K562 (cell line): ENCODE data around the gene MAP1LC3A. TPM values are rescaled to one million over a fixed set of nuclear protein-coding genes. Genes with fewer than 3 reads are reported as not detected.

Source experiments
- FOXK2 ChIP-seq, 2 experiments: fragments of 450-650 bp; IDR thresholded peaks in 1 of 2; conservative IDR thresholded peaks in 1 of 2; 2 replicates each; pipeline ENCODE4 v1.6.1; 2016; ENCODE audit warnings: low read depth in 2 of 2, mild to moderate bottlenecking in 1 of 2
- HIVEP1 ChIP-seq: fragments of 250-450 bp; sonication (Bioruptor Pico); IDR thresholded peaks from 2 replicates; pipeline ENCODE4 v1.4.0; 2020; ENCODE audit warnings: mild to moderate bottlenecking
- LCOR ChIP-seq: sonication (generic); formaldehyde crosslinking; IDR thresholded peaks from 2 replicates; pipeline ENCODE4 v1.8.0; 2022; ENCODE audit warnings: mild to moderate bottlenecking, missing genetic modification reagents
- MED1 ChIP-seq: sonication (generic); formaldehyde crosslinking; IDR thresholded peaks from 2 replicates; pipeline ENCODE4 v1.8.1; 2023; ENCODE audit warnings: missing genetic modification reagents, borderline replicate concordance
- MEIS2 ChIP-seq: fragments of 450-650 bp; IDR thresholded peaks from 2 replicates; pipeline ENCODE4 v1.6.1; 2014; ENCODE audit warnings: mild to moderate bottlenecking; ENCODE audit not compliant: partially characterized antibody
- NFXL1 ChIP-seq: fragments of 450-650 bp; formaldehyde crosslinking; IDR thresholded peaks from 2 replicates; pipeline ENCODE4 v1.4.0; 2021; ENCODE audit warnings: mild to moderate bottlenecking
- NR2C2 ChIP-seq, 2 experiments: fragments of 200-800 bp in 1 of 2; sonication (Bioruptor generic) in 1 of 2; sonication (generic) in 1 of 2; formaldehyde crosslinking in 1 of 2; IDR thresholded peaks; 2 replicates each; pipeline versions ENCODE4 v1.6.1 to v1.8.0; 2016 to 2022; ENCODE audit warnings: mild to moderate bottlenecking in 1 of 2, missing compliant biosample characterization in 1 of 2, missing genetic modification characterization in 1 of 2, missing genetic modification reagents in 1 of 2
- PTBP1 ChIP-seq: fragments of 200-400 bp; formaldehyde crosslinking; IDR thresholded peaks from 2 replicates; pipeline ENCODE4 v1.6.1; 2017; ENCODE audit warnings: low read depth, low read length
- RBFOX2 ChIP-seq: fragments of 200-400 bp; formaldehyde crosslinking; IDR thresholded peaks from 2 replicates; pipeline ENCODE4 v1.6.1; 2017; ENCODE audit warnings: low read depth, mild to moderate bottlenecking, low read length, moderate library complexity
- SMAD4 ChIP-seq: fragments of 250-450 bp; sonication (Bioruptor Pico); conservative IDR thresholded peaks from 2 replicates; pipeline ENCODE4 v1.8.0; 2021; ENCODE audit warnings: inconsistent platforms, mild to moderate bottlenecking, moderate library complexity
- SOX6 ChIP-seq: fragments of 450-650 bp; IDR thresholded peaks from 2 replicates; pipeline ENCODE4 v1.6.1; 2014; ENCODE audit warnings: mild to moderate bottlenecking
- ZBTB7A ChIP-seq: IDR thresholded peaks from 2 replicates; pipeline ENCODE4 v1.6.1; 2011; ENCODE audit warnings: low read depth, mild to moderate bottlenecking, low read length, moderate library complexity, borderline replicate concordance; ENCODE audit not compliant: control insufficient read depth
- ZNF436 ChIP-seq: fragments of 250-450, 450-650 bp; sonication (Bioruptor Pico); formaldehyde crosslinking; IDR thresholded peaks from 2 replicates; pipeline ENCODE4 v1.7.0; 2020; ENCODE audit warnings: mild to moderate bottlenecking
- polyA plus RNA-seq, 8 experiments: library from polyadenylated mRNA; depleted of rRNA in 4 of 8; stranded (reverse) in 5 of 8; unstranded in 3 of 8; fragments of >200 nt; fragmentation: Nextera tagmentation in 2 of 8; fragmentation: Illumina TruSeq in 1 of 8; extraction: Ambion mirVana in 2 of 8; extraction: Trizol in 1 of 8; gene quantifications; 2 replicates each; pipeline versions ENCODE4 v1.2.1 to v1.2.3, GENCODE V29; 2011 to 2014; ENCODE audit warnings: inconsistent platforms in 1 of 8, missing spikeins in 1 of 8
- total RNA-seq, 7 experiments: library from RNA; depleted of rRNA in 6 of 7; stranded (reverse); fragments of >200 nt in 6 of 7; fragmentation: Illumina TruSeq in 2 of 7; extraction: Trizol in 2 of 7; gene quantifications; 2 replicates each; pipeline versions ENCODE4 v1.2.1 to v1.2.3, GENCODE V29; 2011 to 2021; ENCODE audit warnings: low replicate concordance in 1 of 7
- TF ChIP-seq, protein P1 (sequence below): fragments of 250-450 bp; sonication (Bioruptor Pico); IDR thresholded peaks from 2 replicates; pipeline ENCODE4 v1.5.0; 2021; ENCODE audit warnings: mild to moderate bottlenecking, borderline replicate concordance
- TF ChIP-seq, protein P2 (sequence below): sonication (generic); formaldehyde crosslinking; IDR thresholded peaks from 2 replicates; pipeline ENCODE4 v1.8.1; 2023; ENCODE audit warnings: mild to moderate bottlenecking, missing genetic modification reagents
- TF ChIP-seq, protein P3 (sequence below): fragments of 250-450 bp; sonication (Bioruptor Pico); IDR thresholded peaks from 2 replicates; pipeline ENCODE4 v1.8.0; 2021; ENCODE audit warnings: borderline replicate concordance, mild to moderate bottlenecking, moderate library complexity; ENCODE audit not compliant: poor library complexity, severe bottlenecking
- TF ChIP-seq, protein P4 (sequence below): sonication (generic); formaldehyde crosslinking; IDR thresholded peaks from 2 replicates; pipeline ENCODE4 v1.9.0; 2022; ENCODE audit warnings: mild to moderate bottlenecking, missing genetic modification reagents
- TF ChIP-seq, protein P5 (sequence below), 2 experiments: fragments of 450-650 bp in 1 of 2; sonication (generic) in 1 of 2; formaldehyde crosslinking in 1 of 2; IDR thresholded peaks in 1 of 2; conservative IDR thresholded peaks in 1 of 2; 2 replicates each; pipeline versions ENCODE4 v1.6.1 to v1.8.1; 2016 to 2023; ENCODE audit warnings: mild to moderate bottlenecking in 2 of 2, moderate library complexity in 2 of 2, inconsistent platforms in 1 of 2, missing genetic modification reagents in 1 of 2

Gene MAP1LC3A
- total and polyA plus RNA-seq, 9 of the 15 experiments (the other 6 are each of a cell fraction or from before 2014, with no cell fraction given) = 0.27 to 0.38 TPM; not detected in 7

DNA sequence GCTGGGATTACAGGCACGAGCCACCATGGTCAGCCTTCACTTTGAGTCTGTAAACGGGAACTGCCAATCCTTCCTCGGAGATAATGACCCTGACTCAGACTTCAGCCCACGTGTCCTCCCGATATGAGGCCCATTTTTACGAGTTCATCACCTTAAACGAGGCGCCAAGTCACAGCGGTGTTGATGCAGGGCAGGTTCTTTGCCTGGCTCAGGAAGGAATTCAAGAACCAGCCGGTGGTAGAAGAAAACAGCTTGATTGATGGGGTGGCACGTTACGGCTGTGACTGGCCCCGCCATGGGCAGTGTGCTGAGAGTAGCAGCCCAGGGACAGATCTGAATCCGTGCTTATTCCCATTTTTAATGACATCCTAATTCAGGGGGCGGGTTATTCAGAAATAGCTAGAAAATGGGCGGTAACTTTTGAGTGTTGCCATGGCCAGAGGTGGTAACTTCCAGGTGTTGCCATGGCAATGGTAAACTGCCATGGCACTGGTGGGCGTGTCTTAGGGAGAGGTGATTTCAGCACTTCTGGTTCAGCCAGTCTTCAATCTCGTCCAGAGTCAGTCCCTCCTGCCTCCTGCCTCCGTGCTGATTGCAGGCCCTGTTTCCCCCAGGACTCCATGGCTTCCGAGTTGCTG, 9.1 kb upstream of the MAP1LC3A start (continued):
- TF ChIP-seq, protein P1, sequence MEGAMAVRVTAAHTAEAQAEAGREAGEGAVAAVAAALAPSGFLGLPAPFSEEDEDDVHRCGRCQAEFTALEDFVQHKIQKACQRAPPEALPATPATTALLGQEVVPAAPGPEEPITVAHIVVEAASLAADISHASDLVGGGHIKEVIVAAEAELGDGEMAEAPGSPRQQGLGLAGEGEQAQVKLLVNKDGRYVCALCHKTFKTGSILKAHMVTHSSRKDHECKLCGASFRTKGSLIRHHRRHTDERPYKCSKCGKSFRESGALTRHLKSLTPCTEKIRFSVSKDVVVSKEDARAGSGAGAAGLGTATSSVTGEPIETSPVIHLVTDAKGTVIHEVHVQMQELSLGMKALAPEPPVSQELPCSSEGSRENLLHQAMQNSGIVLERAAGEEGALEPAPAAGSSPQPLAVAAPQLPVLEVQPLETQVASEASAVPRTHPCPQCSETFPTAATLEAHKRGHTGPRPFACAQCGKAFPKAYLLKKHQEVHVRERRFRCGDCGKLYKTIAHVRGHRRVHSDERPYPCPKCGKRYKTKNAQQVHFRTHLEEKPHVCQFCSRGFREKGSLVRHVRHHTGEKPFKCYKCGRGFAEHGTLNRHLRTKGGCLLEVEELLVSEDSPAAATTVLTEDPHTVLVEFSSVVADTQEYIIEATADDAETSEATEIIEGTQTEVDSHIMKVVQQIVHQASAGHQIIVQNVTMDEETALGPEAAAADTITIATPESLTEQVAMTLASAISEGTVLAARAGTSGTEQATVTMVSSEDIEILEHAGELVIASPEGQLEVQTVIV (CRISPR knock-in tag) = no peak
- TF ChIP-seq RBFOX2 (no peak), MEIS2 (peak; percentile 17), PTBP1 (no peak), NR2C2 (CRISPR knock-in tag; IDR thresholded peaks at IDR 0.05) (no peak), NR2C2 (tag; IDR thresholded peaks at IDR 0.05) (peak; percentile 33; the same call in 1 of the 2 replicates), LCOR (0 out of 2 replicates have a peak, but pooled peaks have one; percentile 36), MED1 (CRISPR knock-in tag) (no peak), HIVEP1 (CRISPR knock-in tag) (no peak), ZBTB7A (no peak), ZNF436 (no peak), FOXK2 (conservative IDR thresholded peaks at IDR 0.05 in 1 of 2, IDR thresholded peaks at IDR 0.05 in 1 of 2; ENCODE audit: low read depth in 2 of 2) (peak in 1 of 2 experiments; percentile 30; a peak in 1 of 4 replicates), SMAD4 (CRISPR knock-in tag) (no peak; the same call in 1 of the 2 replicates), NFXL1 (CRISPR knock-in tag) (no peak), SOX6 (0 out of 2 replicates have a peak, but pooled peaks have one; percentile 24)
- TF ChIP-seq, protein P2, sequence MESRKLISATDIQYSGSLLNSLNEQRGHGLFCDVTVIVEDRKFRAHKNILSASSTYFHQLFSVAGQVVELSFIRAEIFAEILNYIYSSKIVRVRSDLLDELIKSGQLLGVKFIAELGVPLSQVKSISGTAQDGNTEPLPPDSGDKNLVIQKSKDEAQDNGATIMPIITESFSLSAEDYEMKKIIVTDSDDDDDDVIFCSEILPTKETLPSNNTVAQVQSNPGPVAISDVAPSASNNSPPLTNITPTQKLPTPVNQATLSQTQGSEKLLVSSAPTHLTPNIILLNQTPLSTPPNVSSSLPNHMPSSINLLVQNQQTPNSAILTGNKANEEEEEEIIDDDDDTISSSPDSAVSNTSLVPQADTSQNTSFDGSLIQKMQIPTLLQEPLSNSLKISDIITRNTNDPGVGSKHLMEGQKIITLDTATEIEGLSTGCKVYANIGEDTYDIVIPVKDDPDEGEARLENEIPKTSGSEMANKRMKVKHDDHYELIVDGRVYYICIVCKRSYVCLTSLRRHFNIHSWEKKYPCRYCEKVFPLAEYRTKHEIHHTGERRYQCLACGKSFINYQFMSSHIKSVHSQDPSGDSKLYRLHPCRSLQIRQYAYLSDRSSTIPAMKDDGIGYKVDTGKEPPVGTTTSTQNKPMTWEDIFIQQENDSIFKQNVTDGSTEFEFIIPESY = 0 out of 2 replicates have a peak, but pooled peaks have one; percentile 18
- TF ChIP-seq, protein P3, sequence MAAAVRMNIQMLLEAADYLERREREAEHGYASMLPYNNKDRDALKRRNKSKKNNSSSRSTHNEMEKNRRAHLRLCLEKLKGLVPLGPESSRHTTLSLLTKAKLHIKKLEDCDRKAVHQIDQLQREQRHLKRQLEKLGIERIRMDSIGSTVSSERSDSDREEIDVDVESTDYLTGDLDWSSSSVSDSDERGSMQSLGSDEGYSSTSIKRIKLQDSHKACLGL (CRISPR knock-in tag) = no peak
- TF ChIP-seq, protein P4, sequence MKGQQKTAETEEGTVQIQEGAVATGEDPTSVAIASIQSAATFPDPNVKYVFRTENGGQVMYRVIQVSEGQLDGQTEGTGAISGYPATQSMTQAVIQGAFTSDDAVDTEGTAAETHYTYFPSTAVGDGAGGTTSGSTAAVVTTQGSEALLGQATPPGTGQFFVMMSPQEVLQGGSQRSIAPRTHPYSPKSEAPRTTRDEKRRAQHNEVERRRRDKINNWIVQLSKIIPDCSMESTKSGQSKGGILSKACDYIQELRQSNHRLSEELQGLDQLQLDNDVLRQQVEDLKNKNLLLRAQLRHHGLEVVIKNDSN (CRISPR knock-in tag) = peak; percentile 91
- TF ChIP-seq, protein P5, sequence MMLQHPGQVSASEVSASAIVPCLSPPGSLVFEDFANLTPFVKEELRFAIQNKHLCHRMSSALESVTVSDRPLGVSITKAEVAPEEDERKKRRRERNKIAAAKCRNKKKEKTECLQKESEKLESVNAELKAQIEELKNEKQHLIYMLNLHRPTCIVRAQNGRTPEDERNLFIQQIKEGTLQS (IDR thresholded peaks at IDR 0.05) = peak; percentile 54
- TF ChIP-seq, protein P5 (CRISPR knock-in tag; conservative IDR thresholded peaks at IDR 0.05) = 0 out of 2 replicates have a peak, but pooled peaks have one; percentile 42
